GM18511 (cell line): ENCODE results near the gene HS2ST1.

Source experiments
- ATAC-seq: cut with Tn5 transposase; IDR thresholded peaks from one replicate; pipeline ENCODE4 v1.9.1; 2021; ENCODE audit warnings: mild to moderate bottlenecking, moderate library complexity; ENCODE audit not compliant: unreplicated experiment

The HS2ST1 gene

DNA sequence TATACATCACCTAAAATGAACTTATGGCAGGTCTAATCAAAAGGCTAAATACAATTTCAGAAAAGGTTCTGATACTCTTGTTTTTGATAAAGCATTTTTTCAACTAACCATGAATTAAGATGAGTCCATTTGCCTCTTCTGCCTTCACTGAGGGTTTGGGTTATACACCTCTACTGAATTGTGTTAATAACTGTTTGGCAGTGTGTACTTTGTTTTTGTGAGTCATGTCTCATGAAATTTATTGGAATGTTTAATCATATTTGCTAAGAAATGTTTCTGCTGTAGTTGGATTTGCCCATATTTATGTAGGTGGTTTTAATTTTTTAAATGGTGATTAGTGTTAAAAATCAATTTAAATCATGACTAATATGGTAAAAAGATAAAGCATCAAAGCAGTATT lies 190.5 kb downstream of the HS2ST1 start:
- no peak for ATAC-seq

DNA sequence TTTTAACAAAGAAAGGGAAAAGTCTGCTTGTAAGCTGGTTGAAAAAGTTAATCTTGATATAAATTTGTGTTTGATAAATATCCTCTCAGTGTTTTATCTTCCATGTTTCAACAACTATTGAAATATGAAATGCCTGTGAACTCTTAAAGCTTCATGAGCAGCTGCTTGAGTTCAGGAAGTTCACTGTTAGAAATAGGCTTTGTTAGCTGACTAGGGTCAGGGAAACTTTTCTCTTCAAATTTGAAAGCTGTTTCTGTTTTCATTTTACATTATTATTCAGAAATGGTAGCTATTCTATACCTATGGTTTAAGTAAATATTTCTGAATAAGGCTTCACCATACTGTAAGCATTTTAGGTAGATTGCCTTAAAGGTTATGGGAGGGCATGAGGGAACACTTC lies 191.7 kb downstream of the HS2ST1 start:
- ATAC-seq: no peak

DNA sequence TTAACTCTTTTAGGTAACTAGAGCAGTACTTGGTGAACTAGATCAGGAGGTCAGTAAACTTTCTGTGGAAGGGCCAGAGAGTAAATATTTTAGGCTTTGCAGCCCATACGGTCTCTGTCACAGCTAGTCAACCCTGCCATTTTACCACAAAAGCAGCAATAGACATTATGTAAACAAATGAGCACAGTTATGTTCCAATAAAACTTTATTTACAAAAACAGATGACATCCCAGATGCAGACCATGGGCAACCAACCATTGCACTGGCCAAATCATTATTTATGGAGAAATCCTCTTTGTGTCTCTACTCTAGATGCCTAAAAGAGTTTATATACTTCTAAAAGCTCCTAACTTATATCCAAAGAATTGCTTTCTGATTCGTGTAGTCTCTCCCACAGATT lies 192.4 kb downstream of the HS2ST1 start:
- no peak for ATAC-seq

DNA sequence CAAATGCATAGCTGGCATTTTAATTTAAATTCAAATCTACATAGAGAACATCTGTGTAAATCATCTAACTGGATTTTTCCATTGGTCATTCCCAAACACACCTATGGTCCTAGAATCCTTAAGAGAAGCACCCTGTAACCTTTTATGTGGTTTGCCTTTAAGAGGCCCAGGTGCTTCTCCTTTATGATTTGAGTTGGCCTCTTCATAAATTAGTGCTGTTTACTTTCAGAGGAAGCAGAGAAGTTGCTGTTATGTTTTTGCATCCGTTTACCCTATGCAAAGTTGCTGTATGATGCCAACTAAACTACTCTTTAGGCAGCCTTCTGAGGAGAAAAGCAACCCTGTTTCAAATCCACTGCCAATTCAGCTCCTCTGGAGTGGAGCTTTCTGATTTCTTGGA lies 193.8 kb downstream of the HS2ST1 start:
- no peak for ATAC-seq

DNA sequence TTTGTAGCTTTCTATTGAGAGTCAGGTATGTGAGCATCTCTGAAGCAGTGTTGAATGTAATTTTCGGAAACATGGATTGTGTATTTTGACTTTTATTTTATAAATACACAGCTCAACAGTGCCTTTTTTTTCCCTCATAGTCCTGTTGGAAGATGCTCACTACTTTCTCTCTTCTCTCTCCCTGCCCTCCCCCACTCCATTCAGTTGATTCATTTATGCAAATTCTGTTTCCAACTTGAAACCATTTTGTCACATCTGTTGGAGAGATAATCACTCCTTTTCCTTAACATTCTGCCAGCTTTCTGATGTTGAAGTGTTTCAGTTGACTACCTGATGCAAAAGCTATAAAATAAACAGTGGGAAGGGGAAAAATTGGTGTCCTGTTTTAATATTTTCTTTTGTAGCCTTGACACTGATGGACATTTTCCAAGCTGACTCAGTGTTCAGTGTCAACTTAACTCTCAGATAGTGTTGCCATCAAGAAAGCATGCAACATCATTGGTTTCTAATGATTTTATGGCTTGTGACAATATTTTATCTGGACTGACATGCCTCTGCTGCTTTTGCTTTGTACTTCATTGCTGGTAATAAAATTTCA lies 194.5 kb downstream of the HS2ST1 start:
- ATAC-seq: no peak

DNA sequence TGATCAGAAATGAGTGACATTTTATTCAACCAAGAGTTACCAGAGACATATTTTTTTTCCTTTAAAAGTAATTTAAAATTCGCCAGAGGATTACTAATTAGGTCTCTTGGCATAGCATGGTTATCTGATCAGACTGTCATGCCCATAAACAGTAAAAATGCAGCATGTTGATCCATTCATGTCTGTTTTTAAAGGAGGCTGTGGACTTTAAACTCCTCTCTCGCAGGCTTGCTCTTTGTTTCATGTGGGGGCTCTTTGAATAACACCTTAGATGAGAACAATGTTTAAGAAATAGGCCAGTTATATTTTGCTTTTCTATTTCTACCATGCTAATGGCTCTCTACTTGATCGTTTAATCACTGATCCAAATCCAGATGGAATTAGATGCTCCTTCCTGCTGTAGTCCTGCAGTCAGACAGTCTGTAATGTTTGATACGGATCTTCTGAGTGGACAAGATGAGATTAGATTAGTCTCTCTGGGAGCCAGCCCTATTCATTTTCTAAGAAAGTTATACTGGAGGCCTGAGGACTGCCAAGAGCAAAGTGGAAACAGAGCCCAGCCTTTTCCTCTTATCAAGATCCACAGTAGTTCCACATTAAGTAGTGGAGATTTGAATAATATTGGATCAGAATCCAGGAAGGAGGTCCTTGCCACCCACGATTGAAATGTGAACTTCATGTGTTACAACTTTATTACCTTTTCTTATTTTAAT lies 197.4 kb downstream of the HS2ST1 start:
- no peak for ATAC-seq

DNA sequence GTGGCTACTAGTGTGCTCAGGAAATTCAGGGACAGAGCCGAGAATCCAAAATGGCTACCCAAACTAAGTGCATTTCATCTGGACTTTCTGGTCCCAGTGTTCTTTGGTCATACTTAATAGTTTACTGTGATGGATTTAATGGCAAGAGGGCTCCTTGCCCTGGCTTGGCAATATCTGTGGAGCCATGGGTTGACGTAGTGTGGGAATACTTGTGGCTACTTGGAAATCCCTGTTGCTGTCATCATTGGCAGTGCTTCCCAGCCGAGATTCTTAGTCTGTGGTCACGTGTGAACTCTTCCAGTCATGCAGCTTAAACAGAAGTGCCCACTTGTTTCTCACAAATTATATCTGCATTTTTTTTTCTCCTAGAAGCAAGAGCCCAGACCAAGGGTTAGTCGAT lies 198.9 kb downstream of the HS2ST1 start:
- ATAC-seq: no peak

DNA sequence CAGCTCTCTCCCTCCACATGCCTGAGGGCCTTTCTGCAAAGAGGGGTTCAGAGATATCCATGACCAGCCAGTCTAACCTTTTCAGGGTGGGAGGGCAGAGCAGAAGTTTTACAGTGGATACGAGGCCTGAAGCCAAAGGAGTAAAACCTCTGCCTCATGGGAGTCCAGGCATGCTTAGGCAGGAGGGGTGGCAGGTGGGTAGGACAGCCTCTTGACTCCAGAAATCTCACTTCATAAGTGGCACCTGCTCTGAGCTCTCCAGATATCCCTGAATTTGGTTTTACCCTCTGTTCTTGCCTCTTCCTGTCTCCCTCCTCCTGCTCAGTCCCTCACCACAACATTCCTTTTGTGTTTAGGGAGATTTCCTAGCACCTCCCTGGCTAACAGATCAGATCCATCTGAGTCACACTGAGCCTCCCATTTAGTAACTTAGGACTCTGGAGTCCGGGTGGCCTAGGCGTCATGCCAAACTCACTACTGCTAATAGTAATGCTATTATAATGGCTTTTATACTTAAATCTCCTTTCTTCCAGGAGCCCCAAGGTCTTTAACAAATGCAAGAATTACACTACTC lies 201.0 kb downstream of the HS2ST1 start:
- no peak for ATAC-seq

DNA sequence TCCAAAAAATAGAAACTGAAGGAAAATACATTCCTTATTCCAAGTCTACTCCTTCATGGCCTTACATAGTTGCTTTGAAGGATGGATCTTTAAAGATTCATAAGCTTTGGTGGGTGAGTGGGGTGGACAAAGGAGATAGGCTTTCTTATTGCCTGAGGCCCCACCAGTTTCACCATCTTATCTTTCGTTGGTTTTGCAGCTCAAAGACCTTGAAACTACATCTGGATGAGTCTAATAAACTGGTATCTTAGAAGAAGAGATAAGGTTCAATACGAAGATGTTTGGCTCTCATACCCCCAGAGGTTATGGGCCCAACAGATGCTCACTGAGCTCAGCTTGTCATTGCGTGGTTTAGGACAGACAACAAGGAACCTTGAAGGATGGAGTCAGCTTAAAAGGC lies 201.5 kb downstream of the HS2ST1 start:
- ATAC-seq: no peak

DNA sequence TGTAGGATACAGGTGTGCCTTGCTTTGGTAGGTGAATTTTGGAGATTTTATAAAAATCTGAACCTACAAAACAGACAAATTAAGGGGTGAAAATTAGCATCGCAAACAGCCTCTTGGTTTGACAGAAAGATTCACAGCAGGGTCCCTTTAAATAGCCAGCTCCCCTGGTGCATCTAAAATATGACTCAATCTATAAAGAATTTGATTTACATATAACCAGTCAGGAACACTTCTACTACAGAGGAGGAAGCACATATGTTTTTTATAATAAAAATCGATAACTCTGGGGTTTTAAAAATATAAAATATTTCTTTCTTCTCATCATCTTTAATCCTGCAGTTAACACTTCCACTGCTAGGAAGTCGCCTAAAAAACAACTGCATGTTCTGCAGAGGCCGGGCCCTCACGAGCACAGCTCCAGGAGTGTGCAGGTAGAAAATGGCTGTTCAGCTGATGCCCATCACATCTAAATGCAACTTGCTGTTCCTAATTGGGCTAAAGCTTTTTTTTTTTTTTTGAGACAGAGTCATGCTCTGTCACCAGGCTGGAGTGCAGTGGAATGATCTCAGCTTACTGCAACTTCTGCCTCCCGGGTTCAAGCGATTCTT lies 203.4 kb downstream of the HS2ST1 start:
- ATAC-seq: no peak

DNA sequence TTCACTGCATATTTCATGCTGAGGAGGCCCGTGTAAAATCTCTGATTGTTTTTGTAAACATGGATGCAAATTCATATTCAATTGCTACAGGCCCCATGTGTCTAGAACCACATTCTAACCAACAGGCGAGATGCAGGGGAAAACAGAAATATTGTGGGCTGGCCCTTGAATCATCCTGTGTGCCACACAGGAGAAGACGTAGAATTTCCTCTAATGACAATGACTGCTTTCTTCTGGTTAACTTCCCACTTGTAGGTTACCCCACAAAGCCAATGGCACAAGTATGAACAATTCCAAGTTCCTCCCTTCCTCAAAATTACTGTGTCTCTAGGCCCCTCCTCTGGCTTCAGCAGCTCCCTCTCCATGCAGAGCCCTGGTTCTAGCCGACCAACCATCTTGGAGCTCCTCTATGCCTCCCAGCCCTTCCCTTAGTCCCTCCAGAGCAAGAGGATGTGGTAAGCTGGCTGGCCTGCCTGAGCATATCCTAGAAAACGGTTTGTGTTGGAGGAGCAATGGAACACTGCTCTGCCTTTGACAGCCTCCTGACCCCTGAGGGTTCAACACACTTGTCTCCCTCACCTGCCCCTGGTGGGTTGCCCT lies 205.2 kb downstream of the HS2ST1 start:
- ATAC-seq: no peak

DNA sequence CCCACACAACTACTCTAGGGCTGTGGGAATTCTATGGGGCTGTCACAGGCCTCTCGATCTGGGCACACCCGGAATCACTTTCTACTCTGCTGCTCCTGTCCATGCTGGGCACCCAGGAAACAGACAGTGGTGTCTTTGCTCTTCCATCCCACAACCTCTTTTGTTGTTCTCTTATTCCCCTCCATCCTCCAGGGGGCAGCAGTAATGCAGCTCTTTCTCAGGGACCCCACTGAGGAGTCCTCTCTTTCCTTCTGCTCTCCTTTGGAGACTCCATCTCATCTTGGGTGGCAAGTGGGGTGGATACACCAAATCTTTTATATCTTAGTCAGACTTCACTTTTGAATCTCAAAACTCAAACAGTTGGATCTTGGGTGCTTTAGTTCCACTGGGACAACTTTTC lies 206.3 kb downstream of the HS2ST1 start:
- ATAC-seq: no peak

DNA sequence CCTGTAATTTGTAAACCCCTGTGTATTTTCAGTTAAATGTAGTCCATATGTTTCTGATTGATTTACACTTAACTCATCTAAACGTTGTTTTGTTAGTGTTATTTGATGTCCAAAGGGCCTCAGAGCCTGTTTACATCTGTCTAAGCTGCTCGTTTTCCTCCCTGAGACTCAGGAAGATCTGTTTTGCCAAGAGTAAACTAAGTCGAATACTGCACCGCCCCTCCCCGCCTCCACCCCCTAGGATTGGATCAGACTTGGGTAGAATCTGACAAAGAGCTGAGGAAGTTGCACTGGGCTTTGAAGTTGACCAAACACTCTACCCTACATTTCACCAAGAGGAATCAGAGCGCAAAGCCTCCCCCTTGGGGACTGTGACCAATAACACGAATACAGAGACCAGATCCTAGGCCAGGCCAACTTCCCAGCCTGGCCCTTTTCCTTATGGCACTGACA lies 207.3 kb downstream of the HS2ST1 start:
- ATAC-seq: no peak

DNA sequence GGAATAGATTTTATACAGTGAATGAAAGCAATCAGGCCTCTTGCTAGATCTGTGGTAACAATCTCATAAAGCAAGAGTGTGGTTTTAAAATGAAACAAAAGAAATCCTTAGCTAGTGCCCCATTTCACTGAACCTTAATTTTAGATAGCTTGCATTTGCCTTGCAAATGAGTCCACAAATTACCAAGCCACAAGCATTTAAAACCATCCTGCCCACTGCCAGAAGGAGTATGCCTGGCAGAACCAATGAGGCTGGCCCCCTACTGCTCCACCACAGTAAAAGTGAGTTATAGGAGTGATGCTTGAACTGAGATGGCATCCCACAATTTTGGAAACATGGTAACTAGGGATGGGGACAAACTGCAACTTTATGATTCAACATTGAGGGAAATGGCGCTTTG lies 207.8 kb downstream of the HS2ST1 start:
- ATAC-seq: no peak

DNA sequence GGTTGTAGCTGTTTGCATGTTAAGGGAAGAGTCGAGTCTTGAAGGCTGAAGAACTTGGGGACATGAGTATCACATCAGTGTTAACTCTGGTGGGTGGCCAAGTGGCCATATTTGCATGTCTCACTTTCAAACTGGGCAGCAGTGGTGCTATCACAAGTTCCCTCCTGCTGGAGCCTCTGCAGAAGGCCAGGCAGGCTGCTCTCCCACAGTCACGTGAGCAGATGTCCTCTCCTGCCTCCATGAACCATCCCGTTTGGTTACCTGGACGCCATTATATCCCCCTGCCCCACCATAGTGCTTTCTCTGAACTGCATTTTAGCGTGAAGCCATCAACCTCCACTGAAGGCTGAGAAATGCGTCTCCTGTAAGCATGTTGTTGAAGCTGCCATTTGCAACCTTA lies 209.2 kb downstream of the HS2ST1 start:
- no peak for ATAC-seq

DNA sequence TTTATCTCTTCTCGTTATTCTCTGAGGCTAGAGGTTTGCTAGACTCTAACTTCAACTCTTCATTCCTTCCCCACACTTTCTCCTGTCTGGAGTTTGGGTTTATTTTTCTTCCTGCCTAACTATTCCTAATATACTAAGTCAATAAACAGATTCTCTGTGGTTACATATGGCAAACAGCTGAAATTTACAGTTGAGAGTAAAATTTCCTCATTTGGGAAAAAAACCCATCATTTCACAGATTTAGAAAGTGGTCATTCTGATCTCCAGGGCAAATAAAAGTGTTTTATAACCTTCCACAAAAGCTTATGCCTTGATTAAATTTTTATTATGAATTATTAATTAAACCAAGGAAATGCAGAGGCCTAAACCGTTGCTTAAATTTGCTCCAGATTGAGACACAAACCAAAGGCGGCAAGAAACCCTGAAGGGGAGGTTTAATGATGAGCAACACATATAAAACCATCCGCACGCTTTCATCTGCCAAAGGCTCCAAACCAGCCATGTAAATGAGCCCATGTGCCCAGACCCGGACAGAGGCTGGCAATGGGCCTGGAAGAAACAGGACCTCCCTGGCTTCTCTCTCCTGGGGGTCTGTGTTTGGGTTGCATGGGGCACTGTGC lies 212.6 kb downstream of the HS2ST1 start:
- ATAC-seq: no peak

DNA sequence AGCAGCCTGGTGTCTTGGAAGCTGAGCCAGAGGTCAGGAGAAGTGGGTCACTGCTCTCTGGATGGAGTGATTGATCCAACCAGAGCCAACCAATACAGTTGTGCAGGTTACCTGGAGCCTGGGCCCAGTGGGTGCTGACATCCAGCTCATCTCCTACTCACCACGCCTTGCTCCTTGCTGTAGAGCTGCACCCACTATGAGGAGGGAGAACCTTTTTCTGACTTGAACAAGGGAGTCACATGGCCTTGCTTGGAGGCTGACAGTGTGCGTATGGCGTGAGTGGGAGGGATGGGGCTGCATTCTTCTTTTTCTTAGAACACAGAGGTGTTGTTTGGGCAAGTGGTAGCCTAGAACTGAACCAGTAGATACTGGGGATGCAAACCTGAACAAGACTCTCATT lies 213.1 kb downstream of the HS2ST1 start:
- no peak for ATAC-seq

DNA sequence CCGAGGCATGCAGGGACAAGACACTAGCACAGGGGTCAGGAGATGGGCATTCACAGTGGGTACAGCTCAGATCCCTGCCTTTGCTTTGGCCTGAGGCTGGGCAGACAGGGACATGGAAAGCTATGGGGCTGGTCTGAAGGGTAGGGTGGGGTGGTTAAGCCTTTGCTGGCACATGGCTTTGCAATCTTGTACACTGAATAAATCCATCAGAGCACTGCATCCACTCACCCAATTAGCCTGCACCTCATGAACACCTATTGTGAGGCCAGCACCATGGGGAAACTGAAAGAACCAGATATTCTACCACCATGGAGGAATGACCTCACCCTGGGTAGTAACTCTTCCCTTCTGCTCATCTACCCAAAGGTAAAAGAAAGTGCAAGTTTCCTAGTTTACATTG lies 214.6 kb downstream of the HS2ST1 start:
- ATAC-seq: no peak

DNA sequence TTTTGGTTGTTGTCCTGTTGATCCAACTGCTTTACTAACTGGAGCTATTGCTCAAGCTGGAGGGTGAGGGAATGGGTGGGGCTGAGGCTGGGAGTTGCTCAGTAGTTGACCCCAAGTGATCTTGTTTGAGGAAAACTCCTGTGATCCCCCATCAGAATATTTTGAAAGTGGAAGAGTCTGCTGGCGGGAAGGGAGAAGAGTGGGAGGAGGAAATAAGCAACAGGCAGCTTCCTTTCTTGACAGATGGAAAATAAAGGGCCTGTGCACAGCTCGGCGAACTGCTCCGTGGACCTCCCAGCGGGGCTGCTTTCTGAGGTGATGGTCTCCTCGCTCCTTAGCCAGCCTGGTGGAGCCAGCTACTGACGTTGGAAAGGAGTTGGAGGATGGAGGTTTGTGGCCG lies 215.2 kb downstream of the HS2ST1 start:
- no peak for ATAC-seq

DNA sequence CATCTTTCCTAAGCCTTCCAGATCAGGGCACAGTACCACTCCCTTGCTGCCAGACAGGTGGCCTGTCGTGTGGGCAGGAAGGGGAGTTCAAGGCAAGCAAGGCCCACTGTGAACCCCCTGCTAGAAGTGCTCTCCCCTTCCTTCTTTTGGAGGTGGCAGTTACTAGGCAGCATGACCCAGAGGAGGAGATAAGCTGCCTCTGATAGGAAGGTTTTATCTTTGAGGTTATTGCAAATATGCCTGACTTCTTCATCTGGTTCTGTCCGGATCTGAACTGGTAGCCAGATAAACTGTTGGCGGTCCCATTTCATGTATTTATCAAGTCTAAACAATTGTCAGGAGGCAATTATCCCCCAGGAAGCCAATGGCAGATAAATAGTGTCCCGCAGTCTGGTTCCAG lies 216.0 kb downstream of the HS2ST1 start:
- ATAC-seq: no peak

DNA sequence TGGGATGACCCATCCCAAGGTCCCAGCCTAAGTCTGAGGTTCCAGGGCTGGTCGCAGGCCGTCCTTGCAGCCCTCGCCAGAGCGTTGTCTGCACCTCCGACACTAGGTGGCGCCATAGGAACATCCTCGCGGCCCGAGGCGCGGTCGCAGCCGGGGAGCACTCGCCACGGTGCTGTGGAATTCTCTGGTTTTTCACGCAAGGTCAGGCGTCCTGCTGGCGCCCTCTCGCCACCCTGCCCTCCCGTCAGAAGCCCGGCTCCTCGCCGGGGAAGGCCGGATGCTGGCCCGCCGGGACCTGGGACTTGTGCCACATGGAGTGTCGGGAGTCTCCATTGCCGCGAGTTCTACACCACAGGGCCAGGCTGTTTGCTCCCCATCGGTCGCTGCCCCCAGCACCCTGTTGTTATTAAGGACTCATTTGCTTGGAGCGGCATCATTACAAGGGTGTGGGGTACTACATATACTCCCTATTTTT lies 217.4 kb downstream of the HS2ST1 start:
- ATAC-seq: peak; percentile 98
